Measurements from ENCODE around the gene SHOX.

Gene SHOX

DNA sequence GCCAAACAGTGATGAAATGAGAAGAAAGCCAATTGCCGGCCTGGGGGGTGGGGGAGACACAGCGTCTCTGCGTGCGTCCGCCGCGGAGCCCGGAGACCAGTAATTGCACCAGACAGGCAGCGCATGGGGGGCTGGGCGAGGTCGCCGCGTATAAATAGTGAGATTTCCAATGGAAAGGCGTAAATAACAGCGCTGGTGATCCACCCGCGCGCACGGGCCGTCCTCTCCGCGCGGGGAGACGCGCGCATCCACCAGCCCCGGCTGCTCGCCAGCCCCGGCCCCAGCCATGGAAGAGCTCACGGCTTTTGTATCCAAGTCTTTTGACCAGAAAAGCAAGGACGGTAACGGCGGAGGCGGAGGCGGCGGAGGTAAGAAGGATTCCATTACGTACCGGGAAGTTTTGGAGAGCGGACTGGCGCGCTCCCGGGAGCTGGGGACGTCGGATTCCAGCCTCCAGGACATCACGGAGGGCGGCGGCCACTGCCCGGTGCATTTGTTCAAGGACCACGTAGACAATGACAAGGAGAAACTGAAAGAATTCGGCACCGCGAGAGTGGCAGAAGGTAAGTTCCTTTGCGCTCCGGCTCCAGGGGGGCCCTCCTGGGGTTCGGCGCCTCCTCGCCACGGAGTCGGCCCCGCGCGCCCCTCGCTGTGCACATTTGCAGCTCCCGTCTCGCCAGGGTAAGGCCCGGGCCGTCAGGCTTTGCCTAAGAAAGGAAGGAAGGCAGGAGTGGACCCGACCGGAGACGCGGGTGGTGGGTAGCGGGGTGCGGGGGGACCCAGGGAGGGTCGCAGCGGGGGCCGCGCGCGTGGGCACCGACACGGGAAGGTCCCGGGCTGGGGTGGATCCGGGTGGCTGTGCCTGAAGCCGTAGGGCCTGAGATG lies at the start of gene SHOX:
Gene SHOX (plus strand): TSS at position 180 of the 885 bp plus-strand sequence. CDS start 107 bp downstream, at position 287.
- no peak within 1 kb of the TSS for H3K4me3 ChIP-seq (ENCODE audit: low read length)
- H3K9ac ChIP-seq (ENCODE audit: low read length), result no peak within 1 kb of the TSS
- H3K9me3 ChIP-seq (ENCODE audit: insufficient read depth, low read length), result no peaks in the 10 kb centered on the region
- no peaks in the 10 kb centered on the region for H3K4me1 ChIP-seq (ENCODE audit: low read length)
- no peaks in the 10 kb centered on the region for H3K36me3 ChIP-seq (replicated peaks; ENCODE audit: low read depth, low read length)
- no peaks in the 10 kb centered on the region for H4K20me1 ChIP-seq (ENCODE audit: insufficient read depth, low read length)
- H3K27ac ChIP-seq (ENCODE audit: low read length), result no peak within 1 kb of the TSS
- TF ChIP-seq, protein P1, sequence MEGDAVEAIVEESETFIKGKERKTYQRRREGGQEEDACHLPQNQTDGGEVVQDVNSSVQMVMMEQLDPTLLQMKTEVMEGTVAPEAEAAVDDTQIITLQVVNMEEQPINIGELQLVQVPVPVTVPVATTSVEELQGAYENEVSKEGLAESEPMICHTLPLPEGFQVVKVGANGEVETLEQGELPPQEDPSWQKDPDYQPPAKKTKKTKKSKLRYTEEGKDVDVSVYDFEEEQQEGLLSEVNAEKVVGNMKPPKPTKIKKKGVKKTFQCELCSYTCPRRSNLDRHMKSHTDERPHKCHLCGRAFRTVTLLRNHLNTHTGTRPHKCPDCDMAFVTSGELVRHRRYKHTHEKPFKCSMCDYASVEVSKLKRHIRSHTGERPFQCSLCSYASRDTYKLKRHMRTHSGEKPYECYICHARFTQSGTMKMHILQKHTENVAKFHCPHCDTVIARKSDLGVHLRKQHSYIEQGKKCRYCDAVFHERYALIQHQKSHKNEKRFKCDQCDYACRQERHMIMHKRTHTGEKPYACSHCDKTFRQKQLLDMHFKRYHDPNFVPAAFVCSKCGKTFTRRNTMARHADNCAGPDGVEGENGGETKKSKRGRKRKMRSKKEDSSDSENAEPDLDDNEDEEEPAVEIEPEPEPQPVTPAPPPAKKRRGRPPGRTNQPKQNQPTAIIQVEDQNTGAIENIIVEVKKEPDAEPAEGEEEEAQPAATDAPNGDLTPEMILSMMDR (IDR thresholded peaks at IDR 0.05; ENCODE audit: low read depth, low read length), result no peak
- no peak for TF ChIP-seq EZH2phosphoT487 (IDR thresholded peaks at IDR 0.05; ENCODE audit: low read depth)
- no peaks in the 10 kb centered on the region for H3K79me2 ChIP-seq (ENCODE audit: low read length)
- no peak within 1 kb of the TSS for H3K4me2 ChIP-seq (ENCODE audit: low read length)
- H3K27me3 ChIP-seq (ENCODE audit: low read depth, low read length), result no peaks in the 10 kb centered on the region
- H2AFZ ChIP-seq (ENCODE audit: low read depth, low read length), result no peak within 1 kb of the TSS

- no peaks in the 10 kb centered on the region for H3K27me3 ChIP-seq (ENCODE audit: low read depth, low read length)
- no peaks in the 10 kb centered on the region for H4K20me1 ChIP-seq (ENCODE audit: insufficient read depth, low read length)
- H3K9ac ChIP-seq (ENCODE audit: low read length), result no peak overlapping the region
- TF ChIP-seq EZH2phosphoT487 (IDR thresholded peaks at IDR 0.05; ENCODE audit: low read depth), result no peak
- TF ChIP-seq, protein P1 (IDR thresholded peaks at IDR 0.05; ENCODE audit: low read depth, low read length), result no peak
- H3K36me3 ChIP-seq (replicated peaks; ENCODE audit: low read depth, low read length), result no peaks in the 10 kb centered on the region
- no peaks in the 10 kb centered on the region for H3K9me3 ChIP-seq (ENCODE audit: insufficient read depth, low read length)
- no peak overlapping the region for H3K4me2 ChIP-seq (ENCODE audit: low read length)
- H2AFZ ChIP-seq (ENCODE audit: low read depth, low read length), result no peak overlapping the region
- H3K27ac ChIP-seq (ENCODE audit: low read length), result no peak overlapping the region
- H3K4me3 ChIP-seq (ENCODE audit: low read length), result no peak overlapping the region
- H3K79me2 ChIP-seq (ENCODE audit: low read length), result no peaks in the 10 kb centered on the region
- H3K4me1 ChIP-seq (ENCODE audit: low read length), result no peaks in the 10 kb centered on the region
These were observed 49.5 kb upstream of the SHOX start for GRCh38 chrX:581066-581465.

GRCh38 chrX:581720-582298 lies 48.8 kb upstream of the SHOX start:
- Histone ChIP-seq H3K4me2 (ENCODE audit: low read length) (no peak overlapping the region), H4K20me1 (ENCODE audit: insufficient read depth, low read length) (no peaks in the 10 kb centered on the region), H3K27me3 (ENCODE audit: low read depth, low read length) (no peaks in the 10 kb centered on the region), H3K27ac (ENCODE audit: low read length) (no peak overlapping the region), H3K36me3 (replicated peaks; ENCODE audit: low read depth, low read length) (no peaks in the 10 kb centered on the region), H2AFZ (ENCODE audit: low read depth, low read length) (no peak overlapping the region), H3K79me2 (ENCODE audit: low read length) (no peaks in the 10 kb centered on the region), H3K9me3 (ENCODE audit: insufficient read depth, low read length) (no peaks in the 10 kb centered on the region), H3K4me3 (ENCODE audit: low read length) (no peak overlapping the region), H3K4me1 (ENCODE audit: low read length) (no peaks in the 10 kb centered on the region), H3K9ac (ENCODE audit: low read length) (no peak overlapping the region)
- TF ChIP-seq EZH2phosphoT487 (IDR thresholded peaks at IDR 0.05; ENCODE audit: low read depth), result no peak
- TF ChIP-seq, protein P1 (IDR thresholded peaks at IDR 0.05; ENCODE audit: low read depth, low read length), result no peak

DNA sequence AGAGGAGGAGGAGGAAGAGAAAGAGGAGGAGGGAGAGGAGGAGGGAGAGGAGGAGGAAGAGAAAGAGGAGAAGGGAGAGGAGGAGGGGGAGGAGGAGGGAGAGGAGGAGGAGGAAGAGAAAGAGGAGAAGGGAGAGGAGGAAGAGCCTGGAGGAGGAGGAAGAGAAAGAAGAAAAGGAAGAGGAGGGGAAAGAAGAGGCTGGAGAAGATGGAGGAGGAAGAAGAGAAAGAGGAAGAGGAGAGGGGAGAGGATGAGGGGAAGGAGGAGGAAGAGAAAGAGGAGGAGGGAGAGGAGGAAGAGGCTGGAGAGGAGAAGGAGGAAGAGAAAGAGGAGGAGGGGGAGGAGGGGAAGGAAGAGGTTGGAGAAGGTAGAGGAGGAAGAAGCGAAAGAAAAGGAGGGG lies 46.0 kb upstream of the SHOX start:
- Histone ChIP-seq H3K4me2 (ENCODE audit: low read length) (no peak overlapping the region), H3K9me3 (ENCODE audit: insufficient read depth, low read length) (no peaks in the 10 kb centered on the region), H2AFZ (ENCODE audit: low read depth, low read length) (no peak overlapping the region), H3K27ac (ENCODE audit: low read length) (no peak overlapping the region), H3K9ac (ENCODE audit: low read length) (no peak overlapping the region), H3K36me3 (replicated peaks; ENCODE audit: low read depth, low read length) (no peaks in the 10 kb centered on the region), H3K27me3 (ENCODE audit: low read depth, low read length) (no peaks in the 10 kb centered on the region), H3K4me3 (ENCODE audit: low read length) (no peak overlapping the region), H3K79me2 (ENCODE audit: low read length) (no peaks in the 10 kb centered on the region), H3K4me1 (ENCODE audit: low read length) (no peaks in the 10 kb centered on the region), H4K20me1 (ENCODE audit: insufficient read depth, low read length) (no peaks in the 10 kb centered on the region)
- TF ChIP-seq EZH2phosphoT487 (IDR thresholded peaks at IDR 0.05; ENCODE audit: low read depth), result no peak
- TF ChIP-seq, protein P1 (IDR thresholded peaks at IDR 0.05; ENCODE audit: low read depth, low read length), result no peak

Measured in OCI-LY3 (cell line).